ENCODE measurements around the gene ZC3H8. TPM values are rescaled to one million over a fixed set of nuclear protein-coding genes. Genes with fewer than 3 reads are reported as not detected.

Gene ZC3H8
- total RNA-seq, 1 donor from 2014 or later, result 0.11 TPM

DNA sequence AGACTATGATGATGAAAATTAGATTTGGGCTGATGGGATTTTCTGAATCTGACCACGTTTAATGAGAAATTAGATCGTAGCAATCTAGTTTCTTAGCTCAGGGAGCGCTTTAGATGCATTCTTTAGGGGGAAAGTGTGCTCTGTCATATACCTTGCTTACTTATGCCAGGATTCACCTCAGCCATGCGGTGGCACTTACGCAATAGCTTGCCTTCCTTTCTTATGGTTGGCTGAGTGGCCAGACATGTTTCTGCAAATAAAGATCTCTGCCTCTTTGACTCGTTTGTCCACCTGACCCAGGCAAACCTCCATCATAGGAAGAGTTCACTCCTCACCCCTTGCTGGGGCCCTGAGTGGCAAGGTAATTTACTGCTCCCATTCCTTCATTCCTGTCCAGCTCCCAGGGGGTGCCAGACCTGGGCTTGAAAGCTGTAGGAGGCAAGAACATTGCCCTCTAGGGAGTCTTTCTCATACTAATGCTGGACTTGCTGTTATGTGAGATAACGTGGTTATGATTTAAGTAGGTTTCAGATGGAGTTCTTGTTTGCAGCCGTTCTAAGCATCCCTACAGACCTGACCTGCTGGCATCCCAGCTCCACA is 59.6 kb downstream of the ZC3H8 start:
- intact Hi-C loops (cut with DNase I), result no loop called here

GRCh38 chr2:112194482-112194881 is 60.4 kb downstream of the ZC3H8 start:
- H3K27ac ChIP-seq, result no peak overlapping the region
- H3K36me3 ChIP-seq, result no peaks in the 10 kb centered on the region
- intact Hi-C loops (cut with DNase I), result no loop called here
- no peak for DNase-seq (ENCODE audit: low spot score in 2 of 2)
- H3K27me3 ChIP-seq, result no peaks in the 10 kb centered on the region
- H3K4me1 ChIP-seq, result no peaks in the 10 kb centered on the region
- TF ChIP-seq, protein P1, sequence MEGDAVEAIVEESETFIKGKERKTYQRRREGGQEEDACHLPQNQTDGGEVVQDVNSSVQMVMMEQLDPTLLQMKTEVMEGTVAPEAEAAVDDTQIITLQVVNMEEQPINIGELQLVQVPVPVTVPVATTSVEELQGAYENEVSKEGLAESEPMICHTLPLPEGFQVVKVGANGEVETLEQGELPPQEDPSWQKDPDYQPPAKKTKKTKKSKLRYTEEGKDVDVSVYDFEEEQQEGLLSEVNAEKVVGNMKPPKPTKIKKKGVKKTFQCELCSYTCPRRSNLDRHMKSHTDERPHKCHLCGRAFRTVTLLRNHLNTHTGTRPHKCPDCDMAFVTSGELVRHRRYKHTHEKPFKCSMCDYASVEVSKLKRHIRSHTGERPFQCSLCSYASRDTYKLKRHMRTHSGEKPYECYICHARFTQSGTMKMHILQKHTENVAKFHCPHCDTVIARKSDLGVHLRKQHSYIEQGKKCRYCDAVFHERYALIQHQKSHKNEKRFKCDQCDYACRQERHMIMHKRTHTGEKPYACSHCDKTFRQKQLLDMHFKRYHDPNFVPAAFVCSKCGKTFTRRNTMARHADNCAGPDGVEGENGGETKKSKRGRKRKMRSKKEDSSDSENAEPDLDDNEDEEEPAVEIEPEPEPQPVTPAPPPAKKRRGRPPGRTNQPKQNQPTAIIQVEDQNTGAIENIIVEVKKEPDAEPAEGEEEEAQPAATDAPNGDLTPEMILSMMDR (IDR thresholded peaks at IDR 0.05), result no peak
- no peak overlapping the region for H3K4me3 ChIP-seq
- no peaks in the 10 kb centered on the region for H3K9me3 ChIP-seq

More for the DNA sequence above, 59.6 kb downstream of the ZC3H8 start:
- Histone ChIP-seq H3K4me3 (no peak overlapping the region), H3K4me1 (no peaks in the 10 kb centered on the region), H3K27me3 (no peaks in the 10 kb centered on the region), H3K9me3 (no peaks in the 10 kb centered on the region), H3K27ac (no peak overlapping the region), H3K36me3 (no peaks in the 10 kb centered on the region)
- no peak for DNase-seq (ENCODE audit: low spot score in 2 of 2)
- TF ChIP-seq, protein P1 (IDR thresholded peaks at IDR 0.05), result no peak

DNA sequence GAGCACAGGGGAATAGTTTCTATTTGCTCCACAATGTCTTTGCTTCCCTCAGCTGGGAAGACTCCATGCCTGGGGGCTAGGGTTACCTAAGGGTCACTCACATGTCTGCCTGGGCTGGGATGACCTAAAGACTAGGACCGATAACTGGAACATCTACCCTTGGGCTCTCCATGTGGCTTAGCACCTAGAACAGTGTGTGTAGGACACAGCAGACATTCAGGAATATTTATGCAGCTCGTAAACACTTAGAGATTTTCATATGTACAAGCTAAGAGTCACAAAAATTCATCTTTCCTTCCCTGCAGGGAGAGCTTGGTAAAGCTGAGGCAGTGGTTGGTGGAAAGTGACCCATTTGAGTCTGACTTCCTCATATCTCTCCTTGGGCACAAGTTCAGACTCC is 60.8 kb downstream of the ZC3H8 start:
- DNase-seq (ENCODE audit: low spot score in 2 of 2), result no peak
- H3K27me3 ChIP-seq, result no peaks in the 10 kb centered on the region
- H3K27ac ChIP-seq, result no peak overlapping the region
- H3K4me3 ChIP-seq, result no peak overlapping the region
- no peaks in the 10 kb centered on the region for H3K36me3 ChIP-seq
- TF ChIP-seq, protein P1 (IDR thresholded peaks at IDR 0.05), result no peak
- H3K4me1 ChIP-seq, result no peaks in the 10 kb centered on the region
- no peaks in the 10 kb centered on the region for H3K9me3 ChIP-seq
- intact Hi-C loops (cut with DNase I), result no loop called here

- TF ChIP-seq, protein P1 (IDR thresholded peaks at IDR 0.05), result no peak
- DNase-seq (ENCODE audit: low spot score in 2 of 2), result no peak
- intact Hi-C loops (cut with DNase I), result no loop called here
Observed at GRCh38 chr2:112189001-112189556, 65.8 kb downstream of the ZC3H8 start.

GRCh38 chr2:112187805-112188596 is 66.8 kb downstream of the ZC3H8 start:
- Histone ChIP-seq H3K36me3 (no peaks in the 10 kb centered on the region), H3K4me3 (no peak overlapping the region), H3K4me1 (no peaks in the 10 kb centered on the region), H3K9me3 (no peaks in the 10 kb centered on the region), H3K27ac (no peak overlapping the region), H3K27me3 (no peaks in the 10 kb centered on the region)
- no peak for DNase-seq (ENCODE audit: low spot score in 2 of 2)
- TF ChIP-seq, protein P1 (IDR thresholded peaks at IDR 0.05), result no peak
- intact Hi-C loops (cut with DNase I), result no loop called here

More at GRCh38 chr2:112189001-112189556, 65.8 kb downstream of the ZC3H8 start:
- H3K4me3 ChIP-seq, result no peak overlapping the region
- H3K27me3 ChIP-seq, result no peaks in the 10 kb centered on the region
- H3K4me1 ChIP-seq, result no peaks in the 10 kb centered on the region
- H3K27ac ChIP-seq, result no peak overlapping the region
- no peaks in the 10 kb centered on the region for H3K9me3 ChIP-seq
- H3K36me3 ChIP-seq, result no peaks in the 10 kb centered on the region

Measured in ascending aorta (tissue), 2 donors.